H54 (cell line): ENCODE data around the gene TICRR.
A peak's percentile ranks its signal among the peaks of the same experiment; 100 is the strongest.

Source experiments
- DNase-seq: peaks from one replicate; pipeline ENCODE4 v3.0.0; 2011; ENCODE audit warnings: low spot score, mixed read lengths; ENCODE audit not compliant: insufficient read length
- FAIRE-seq: peaks from 3 replicates; lab custom pipeline; 2011; peaks lifted over from hg19 to GRCh38; lab: Jason Lieb, UNC
- POLR2A ChIP-seq: IDR thresholded peaks from 2 replicates; pipeline ENCODE4 v1.6.1; 2011; ENCODE audit warnings: low read depth, mild to moderate bottlenecking, low read length

TICRR gene

GRCh38 chr15:89550427-89550826 is 24.8 kb upstream of the TICRR start:
- DNase-seq: no peak
- TF ChIP-seq POLR2A: no peak
- no peak for FAIRE-seq

- no peak for DNase-seq
- no peak for TF ChIP-seq POLR2A
- no peak for FAIRE-seq
Observed at GRCh38 chr15:89551550-89551949, 23.7 kb upstream of the TICRR start.

DNA sequence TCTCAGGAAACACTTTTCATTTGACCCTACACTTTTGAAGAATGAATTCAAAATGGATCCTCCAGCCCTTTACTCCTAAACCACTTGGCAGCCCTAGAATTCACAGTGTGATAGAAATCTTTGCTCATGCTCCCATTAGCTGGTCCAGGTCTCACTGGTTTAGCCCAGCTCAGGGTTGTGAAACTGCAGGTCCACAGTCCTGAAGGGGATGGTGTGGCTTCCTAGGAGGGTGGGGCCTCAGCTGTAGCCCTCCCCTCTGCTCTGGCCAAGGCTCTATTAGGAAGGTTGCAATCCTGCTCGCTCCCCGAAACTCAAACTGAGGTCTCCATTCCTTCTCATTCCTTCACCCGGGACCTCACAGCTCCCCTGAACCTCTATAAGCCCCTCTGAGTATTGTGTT is 21.6 kb upstream of the TICRR start:
- FAIRE-seq (no peak), DNase-seq (no peak)
- TF ChIP-seq POLR2A: no peak

DNA sequence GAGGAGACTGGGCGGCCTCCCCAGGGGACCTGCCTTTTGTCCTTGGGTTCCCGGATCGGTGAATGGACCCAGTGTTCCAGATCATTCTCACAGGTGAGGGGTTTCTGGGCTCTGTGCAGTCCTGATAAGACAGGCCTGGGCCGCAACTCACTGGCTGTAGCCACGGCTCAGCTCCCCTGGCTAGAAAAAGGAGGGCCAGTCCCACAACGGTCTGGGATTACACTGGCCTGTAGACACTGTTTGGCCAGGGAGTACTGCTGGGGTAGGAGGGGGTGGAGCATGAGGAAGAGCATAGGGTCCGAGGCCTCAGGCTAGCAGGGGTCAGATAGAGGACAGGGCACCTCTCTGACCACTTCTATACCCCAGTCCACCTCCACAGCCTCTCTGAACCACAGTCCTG is 21.0 kb upstream of the TICRR start:
- FAIRE-seq (no peak), DNase-seq (no peak)
- TF ChIP-seq POLR2A: no peak

DNA sequence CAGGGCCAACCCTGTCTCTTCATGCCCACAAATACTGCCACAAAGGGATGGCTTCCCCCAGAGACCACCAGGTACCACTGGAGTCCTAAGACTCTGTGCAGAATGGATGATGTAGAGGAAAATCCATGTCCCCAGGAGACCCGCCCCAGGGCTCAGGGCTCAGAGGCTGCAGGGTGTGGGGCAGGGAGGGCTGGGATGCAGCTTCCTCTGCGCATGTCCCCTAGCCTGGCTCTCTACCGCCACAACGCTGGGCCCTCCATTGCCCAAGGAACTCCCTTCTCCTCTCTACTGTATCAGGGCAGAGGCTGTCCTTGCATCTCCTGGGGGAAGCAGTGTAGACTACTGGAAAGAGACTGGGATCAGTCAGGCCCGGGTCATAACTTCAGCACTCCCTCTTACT is 19.5 kb upstream of the TICRR start:
- FAIRE-seq: no peak
- TF ChIP-seq POLR2A: no peak
- DNase-seq: no peak

DNA sequence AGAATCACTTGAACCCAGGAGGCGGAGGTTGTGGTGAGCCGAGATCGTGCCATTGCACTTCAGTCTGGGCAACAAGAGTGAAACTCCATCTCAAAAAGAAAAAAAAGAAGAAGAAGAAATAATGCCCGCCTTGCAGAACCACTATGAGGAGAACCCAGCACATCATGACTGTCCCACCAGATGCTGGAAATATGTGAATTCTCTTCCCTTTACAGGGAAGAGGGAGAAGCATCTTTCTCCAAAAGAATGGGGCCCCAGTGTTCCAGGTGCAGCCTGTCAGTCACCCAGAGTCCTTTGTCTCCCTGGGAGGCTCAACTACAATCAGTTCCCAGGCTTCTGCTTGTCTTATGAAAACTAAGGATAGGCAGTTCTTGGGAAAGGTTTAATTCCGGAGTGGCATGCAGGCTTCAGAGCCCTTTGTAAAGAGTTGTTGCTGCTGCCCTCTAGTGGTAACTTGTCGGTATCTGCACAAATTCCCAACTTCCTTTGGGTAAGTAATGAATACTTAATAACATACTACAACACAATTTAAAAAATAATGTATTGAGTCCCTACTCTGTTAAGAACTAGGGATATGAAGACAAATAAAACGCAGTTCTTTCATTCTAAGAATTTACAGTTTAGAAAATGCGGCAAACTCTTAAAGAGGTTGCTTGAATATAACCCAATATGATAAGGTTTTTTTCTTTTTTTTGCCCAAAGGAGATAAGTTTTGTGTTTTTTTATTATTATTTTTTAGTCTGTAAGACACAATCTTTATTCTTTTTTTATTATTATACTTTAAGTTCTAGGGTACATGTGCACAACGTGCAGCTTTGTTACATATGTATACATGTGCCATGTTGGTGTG is 18.6 kb upstream of the TICRR start:
- TF ChIP-seq POLR2A: no peak
- peak; percentile 48 for FAIRE-seq
- DNase-seq: no peak

GRCh38 chr15:89559769-89560264 is 15.5 kb upstream of the TICRR start:
- no peak for TF ChIP-seq POLR2A

DNA sequence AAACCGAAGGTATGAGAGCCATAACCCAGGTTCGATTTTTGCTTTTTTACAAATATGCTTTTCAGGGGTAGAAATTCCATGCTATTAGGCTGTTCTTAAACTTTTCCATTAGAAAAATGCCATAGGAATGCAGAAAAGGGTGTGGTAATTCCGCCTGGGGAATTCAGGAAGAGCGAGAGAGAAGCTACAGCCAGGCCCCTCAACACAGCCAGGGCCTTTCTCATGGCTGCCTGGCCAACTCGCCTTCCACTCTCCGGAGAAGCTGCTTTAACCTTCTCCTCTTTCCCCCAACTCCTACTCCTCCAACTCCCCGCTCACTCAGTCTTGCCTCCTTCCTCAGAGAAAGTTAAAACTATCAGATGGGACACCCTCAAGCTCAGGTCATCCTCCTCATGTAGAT is 9.1 kb upstream of the TICRR start:
- no peak for DNase-seq
- TF ChIP-seq POLR2A: no peak
- no peak for FAIRE-seq

More at GRCh38 chr15:89559769-89560264, 15.5 kb upstream of the TICRR start:
- FAIRE-seq (no peak), DNase-seq (no peak)

GRCh38 chr15:89566621-89567294 is 8.5 kb upstream of the TICRR start:
- no peak for FAIRE-seq

GRCh38 chr15:89569090-89569745 is 6.1 kb upstream of the TICRR start:
- TF ChIP-seq POLR2A: no peak
- DNase-seq (no peak), FAIRE-seq (no peak)

More at GRCh38 chr15:89566621-89567294, 8.5 kb upstream of the TICRR start:
- DNase-seq: no peak
- TF ChIP-seq POLR2A: no peak

DNA sequence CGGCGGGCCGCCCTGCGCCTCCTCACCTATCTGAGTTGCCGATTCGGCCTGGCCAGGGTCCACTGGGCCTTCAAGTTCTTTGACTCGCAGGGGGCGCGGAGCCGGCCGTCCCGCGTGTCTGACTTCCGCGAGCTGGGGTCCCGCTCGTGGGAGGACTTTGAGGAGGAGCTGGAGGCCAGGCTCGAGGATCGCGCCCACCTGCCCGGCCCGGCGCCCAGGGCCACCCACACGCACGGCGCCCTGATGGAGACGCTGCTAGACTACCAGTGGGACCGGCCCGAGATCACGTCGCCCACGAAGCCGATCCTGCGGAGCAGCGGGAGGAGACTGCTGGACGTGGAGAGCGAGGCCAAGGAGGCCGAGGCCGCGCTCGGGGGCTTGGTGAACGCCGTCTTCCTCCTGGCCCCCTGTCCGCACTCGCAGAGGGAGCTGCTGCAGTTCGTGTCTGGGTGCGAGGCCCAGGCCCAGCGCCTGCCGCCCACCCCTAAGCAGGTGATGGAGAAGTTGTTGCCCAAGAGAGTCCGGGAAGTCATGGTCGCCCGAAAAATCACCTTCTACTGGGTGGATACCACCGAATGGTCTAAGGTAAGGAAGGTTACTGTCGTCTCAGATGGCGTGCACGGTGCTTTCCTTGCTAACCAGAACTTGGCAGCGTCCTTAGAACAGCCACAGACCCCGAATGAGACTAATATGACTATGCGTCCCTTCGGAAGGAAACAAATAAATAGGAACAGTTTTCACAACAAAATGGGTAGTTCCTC is 567 bp downstream of the TICRR start:
- TF ChIP-seq POLR2A: no peak
- FAIRE-seq (no peak), DNase-seq (no peak)

- FAIRE-seq (no peak), DNase-seq (no peak)
- TF ChIP-seq POLR2A: no peak
Observed at GRCh38 chr15:89576417-89576773, 1.1 kb downstream of the TICRR start.

DNA sequence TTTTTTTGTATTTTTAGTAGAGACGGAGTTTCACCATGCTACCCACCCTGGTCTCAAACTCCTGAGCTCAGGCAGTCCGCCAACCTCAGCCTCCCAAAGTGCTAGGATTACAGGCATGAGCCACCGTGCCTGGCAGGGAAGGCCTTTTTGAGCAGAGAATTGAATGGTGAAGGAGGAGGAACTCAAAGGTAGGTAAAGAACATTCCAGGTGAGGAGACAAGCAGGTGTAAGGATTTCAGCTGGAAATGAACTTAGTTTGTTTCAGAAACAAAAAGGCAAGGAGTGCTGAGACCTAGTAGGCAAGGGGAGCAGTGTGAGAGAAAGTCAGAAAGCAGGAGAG is 2.5 kb downstream of the TICRR start:
- no peak for FAIRE-seq

More for the DNA sequence above, 2.5 kb downstream of the TICRR start:
- TF ChIP-seq POLR2A: no peak
- DNase-seq: no peak
